ENCODE data around the gene ROR1. TPM values are rescaled to one million over a fixed set of nuclear protein-coding genes. Genes with fewer than 3 reads are reported as not detected.

The ROR1 gene
- total RNA-seq, 1 donor, result 52.5 TPM

GRCh38 chr1:63940440-63940839 lies 166.6 kb downstream of the ROR1 start:
- TF ChIP-seq CTCF (IDR thresholded peaks at IDR 0.05; ENCODE audit: extremely low read depth, low read depth, low read length), result no peak
- no peak overlapping the region for H3K27ac ChIP-seq (ENCODE audit: low read depth, low read length)

GRCh38 chr1:63943393-63943792 lies 169.6 kb downstream of the ROR1 start:
- Histone ChIP-seq H3K79me2 (ENCODE audit: insufficient read depth, low read length) (peaks cover 20% of the 10 kb centered on the region), H3K27ac (ENCODE audit: low read depth, low read length) (no peak overlapping the region), H3K36me3 (ENCODE audit: insufficient read depth, low read length) (no peaks in the 10 kb centered on the region), H2AFZ (ENCODE audit: low read length) (no peak overlapping the region), H3K9me3 (ENCODE audit: low read depth, low read length) (no peaks in the 10 kb centered on the region), H3K4me1 (ENCODE audit: insufficient read depth, low read length) (peaks cover 16% of the 10 kb centered on the region), H3K27me3 (ENCODE audit: insufficient read depth, low read length) (no peaks in the 10 kb centered on the region), H4K20me1 (ENCODE audit: insufficient read depth, low read length) (no peaks in the 10 kb centered on the region), H3K4me2 (ENCODE audit: insufficient read depth, low read length) (no peak overlapping the region), H3K4me3 (ENCODE audit: insufficient read depth, low read length) (no peak overlapping the region)
- no peak for DNase-seq (ENCODE audit: insufficient read length, low spot score, missing footprints)
- TF ChIP-seq CTCF (IDR thresholded peaks at IDR 0.05; ENCODE audit: extremely low read depth, low read depth, low read length), result no peak

More at GRCh38 chr1:63940440-63940839, 166.6 kb downstream of the ROR1 start:
- no peaks in the 10 kb centered on the region for H3K9me3 ChIP-seq (ENCODE audit: low read depth, low read length)
- H3K4me3 ChIP-seq (ENCODE audit: insufficient read depth, low read length), result no peak overlapping the region
- H4K20me1 ChIP-seq (ENCODE audit: insufficient read depth, low read length), result no peaks in the 10 kb centered on the region
- H2AFZ ChIP-seq (ENCODE audit: low read length), result no peak overlapping the region
- no peak for DNase-seq (ENCODE audit: insufficient read length, low spot score, missing footprints)
- peaks cover 6% of the 10 kb centered on the region for H3K4me1 ChIP-seq (ENCODE audit: insufficient read depth, low read length)
- no peaks in the 10 kb centered on the region for H3K27me3 ChIP-seq (ENCODE audit: insufficient read depth, low read length)
- peaks cover 34% of the 10 kb centered on the region for H3K79me2 ChIP-seq (ENCODE audit: insufficient read depth, low read length)
- H3K4me2 ChIP-seq (ENCODE audit: insufficient read depth, low read length), result no peak overlapping the region
- H3K36me3 ChIP-seq (ENCODE audit: insufficient read depth, low read length), result no peaks in the 10 kb centered on the region

GRCh38 chr1:63945943-63946342 lies 172.1 kb downstream of the ROR1 start:
- Histone ChIP-seq H3K4me1 (ENCODE audit: insufficient read depth, low read length) (peaks cover 34% of the 10 kb centered on the region), H3K27me3 (ENCODE audit: insufficient read depth, low read length) (no peaks in the 10 kb centered on the region), H3K27ac (ENCODE audit: low read depth, low read length) (no peak overlapping the region), H3K4me3 (ENCODE audit: insufficient read depth, low read length) (no peak overlapping the region), H3K9me3 (ENCODE audit: low read depth, low read length) (no peaks in the 10 kb centered on the region), H4K20me1 (ENCODE audit: insufficient read depth, low read length) (no peaks in the 10 kb centered on the region), H3K36me3 (ENCODE audit: insufficient read depth, low read length) (no peaks in the 10 kb centered on the region), H3K4me2 (ENCODE audit: insufficient read depth, low read length) (no peak overlapping the region), H2AFZ (ENCODE audit: low read length) (no peak overlapping the region), H3K79me2 (ENCODE audit: insufficient read depth, low read length) (peaks cover 31% of the 10 kb centered on the region)
- no peak for DNase-seq (ENCODE audit: insufficient read length, low spot score, missing footprints)
- TF ChIP-seq CTCF (IDR thresholded peaks at IDR 0.05; ENCODE audit: extremely low read depth, low read depth, low read length), result no peak

- DNase-seq (ENCODE audit: insufficient read length, low spot score, missing footprints), result no peak
- H3K4me1 ChIP-seq (ENCODE audit: insufficient read depth, low read length), result peaks cover 45% of the 10 kb centered on the region
- peak overlapping the region; percentile 76 for H3K27ac ChIP-seq (ENCODE audit: low read depth, low read length)
Measured at GRCh38 chr1:63946866-63947491, 173.2 kb downstream of the ROR1 start.

More at GRCh38 chr1:63946866-63947491, 173.2 kb downstream of the ROR1 start:
- Histone ChIP-seq H3K9me3 (ENCODE audit: low read depth, low read length) (no peaks in the 10 kb centered on the region), H3K27me3 (ENCODE audit: insufficient read depth, low read length) (no peaks in the 10 kb centered on the region), H4K20me1 (ENCODE audit: insufficient read depth, low read length) (no peaks in the 10 kb centered on the region), H3K4me2 (ENCODE audit: insufficient read depth, low read length) (peak overlapping the region; percentile 49), H3K4me3 (ENCODE audit: insufficient read depth, low read length) (no peak overlapping the region), H2AFZ (ENCODE audit: low read length) (peak overlapping the region; percentile 11), H3K36me3 (ENCODE audit: insufficient read depth, low read length) (no peaks in the 10 kb centered on the region), H3K79me2 (ENCODE audit: insufficient read depth, low read length) (peaks cover 33% of the 10 kb centered on the region)
- no peak for TF ChIP-seq CTCF (IDR thresholded peaks at IDR 0.05; ENCODE audit: extremely low read depth, low read depth, low read length)

Data from osteoblast (primary cell).